Bone marrow (tissue), 2 donors: ENCODE data around the gene GPR176.

Source experiments
- DNase-seq, 2 donors: peaks; one replicate each; lab custom pipeline; 2025; lab: John Stamatoyannopoulos, UW

Gene GPR176

GRCh38 chr15:39807791-39808190 is 112.3 kb downstream of the GPR176 start:
- no peak for DNase-seq

DNA sequence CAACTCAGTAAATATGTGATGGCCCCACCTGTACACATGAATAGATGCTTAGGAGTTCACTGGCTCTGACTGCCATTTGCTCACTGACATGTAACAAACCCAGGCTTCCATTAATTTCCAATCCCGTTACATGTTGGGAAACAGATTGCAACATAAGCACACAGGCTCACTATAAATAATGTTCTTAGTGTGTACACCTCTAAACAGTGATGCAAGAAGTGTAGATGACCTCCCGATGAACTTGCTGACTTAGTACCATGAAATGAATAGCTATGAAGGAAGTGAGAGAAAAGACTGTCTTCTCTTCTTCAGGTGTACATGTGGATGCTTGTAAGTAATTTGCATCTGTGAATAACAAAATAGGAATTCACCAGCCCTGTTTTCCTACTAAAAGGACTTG is 116.0 kb downstream of the GPR176 start:
- DNase-seq, result no peak

- no peak for DNase-seq
Observed at GRCh38 chr15:39803016-39803415, 117.0 kb downstream of the GPR176 start.

GRCh38 chr15:39801641-39802309 is 118.3 kb downstream of the GPR176 start:
- no peak for DNase-seq

DNA sequence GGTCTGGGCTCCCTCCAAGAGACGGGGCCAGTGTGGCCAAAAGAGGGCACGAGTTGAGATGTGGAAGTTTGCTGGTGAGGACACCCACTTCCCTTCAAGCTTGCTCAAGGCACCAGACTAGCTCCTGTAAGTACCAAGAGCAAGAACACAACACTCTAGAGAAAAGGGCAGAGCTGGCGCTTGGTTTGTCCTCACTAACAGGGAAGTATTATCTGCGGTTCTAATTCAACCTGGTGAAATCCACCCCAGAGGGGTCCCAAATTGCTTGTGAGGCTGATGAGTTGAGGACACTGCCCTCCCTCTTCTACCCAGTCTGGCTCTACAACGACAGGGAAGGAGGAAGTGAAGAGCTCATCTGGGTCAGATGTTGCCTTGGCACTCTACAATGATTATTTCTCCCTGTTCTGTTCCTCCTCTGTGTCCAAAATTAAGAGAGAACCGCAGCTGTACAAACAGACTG is 120.5 kb downstream of the GPR176 start:
- no peak for DNase-seq

DNA sequence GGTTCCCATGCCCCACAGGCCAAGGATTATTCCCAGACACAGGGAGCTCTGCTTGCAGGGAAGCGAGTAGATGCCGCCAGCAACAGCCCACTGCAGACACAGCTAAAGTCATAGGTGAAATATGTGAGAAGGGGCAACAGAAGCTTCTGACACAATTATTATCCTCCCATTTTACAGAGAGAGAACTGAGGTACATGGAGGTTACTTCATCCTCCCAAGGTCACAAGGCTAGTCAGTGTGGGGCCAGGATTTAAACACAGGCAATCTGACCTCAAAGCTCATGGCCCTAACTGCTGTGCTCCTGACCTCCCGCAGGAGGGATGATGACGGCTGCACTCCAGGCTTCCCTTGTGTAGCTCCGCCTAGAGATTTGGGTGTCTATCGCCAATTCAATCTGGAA is 121.7 kb downstream of the GPR176 start:
- no peak for DNase-seq

GRCh38 chr15:39797407-39797806 is 122.7 kb downstream of the GPR176 start:
- no peak for DNase-seq

GRCh38 chr15:39796601-39797000 is 123.5 kb downstream of the GPR176 start:
- DNase-seq, result no peak

GRCh38 chr15:39795486-39795885 is 124.6 kb downstream of the GPR176 start:
- DNase-seq, result no peak

- DNase-seq, result no peak
Observed at GRCh38 chr15:39794954-39795353, 125.1 kb downstream of the GPR176 start.

- no peak for DNase-seq
Observed at GRCh38 chr15:39793923-39794322, 126.1 kb downstream of the GPR176 start.

DNA sequence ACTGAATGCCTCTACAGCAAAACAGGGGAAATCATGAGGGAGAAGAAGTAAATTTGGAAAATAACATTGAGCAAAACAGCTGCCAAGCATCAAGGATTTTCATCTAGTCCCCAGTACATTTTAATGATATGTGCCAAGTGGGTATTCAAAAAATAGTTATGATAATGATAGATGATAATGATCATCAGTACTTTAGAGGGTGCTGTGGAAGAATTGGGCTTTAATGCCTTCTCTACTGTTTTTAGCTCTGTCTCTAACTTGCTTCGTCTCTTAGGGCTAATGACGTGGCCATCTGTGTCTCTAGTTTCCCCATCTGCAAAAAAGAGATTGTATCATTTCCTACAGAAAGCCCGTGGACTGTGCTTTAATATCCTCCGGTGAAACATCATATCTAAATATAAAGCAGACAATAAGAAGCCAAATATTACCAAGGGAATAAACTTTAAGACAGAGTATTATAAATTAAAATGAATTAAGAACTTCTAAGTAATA is 127.2 kb downstream of the GPR176 start:
- no peak for DNase-seq

DNA sequence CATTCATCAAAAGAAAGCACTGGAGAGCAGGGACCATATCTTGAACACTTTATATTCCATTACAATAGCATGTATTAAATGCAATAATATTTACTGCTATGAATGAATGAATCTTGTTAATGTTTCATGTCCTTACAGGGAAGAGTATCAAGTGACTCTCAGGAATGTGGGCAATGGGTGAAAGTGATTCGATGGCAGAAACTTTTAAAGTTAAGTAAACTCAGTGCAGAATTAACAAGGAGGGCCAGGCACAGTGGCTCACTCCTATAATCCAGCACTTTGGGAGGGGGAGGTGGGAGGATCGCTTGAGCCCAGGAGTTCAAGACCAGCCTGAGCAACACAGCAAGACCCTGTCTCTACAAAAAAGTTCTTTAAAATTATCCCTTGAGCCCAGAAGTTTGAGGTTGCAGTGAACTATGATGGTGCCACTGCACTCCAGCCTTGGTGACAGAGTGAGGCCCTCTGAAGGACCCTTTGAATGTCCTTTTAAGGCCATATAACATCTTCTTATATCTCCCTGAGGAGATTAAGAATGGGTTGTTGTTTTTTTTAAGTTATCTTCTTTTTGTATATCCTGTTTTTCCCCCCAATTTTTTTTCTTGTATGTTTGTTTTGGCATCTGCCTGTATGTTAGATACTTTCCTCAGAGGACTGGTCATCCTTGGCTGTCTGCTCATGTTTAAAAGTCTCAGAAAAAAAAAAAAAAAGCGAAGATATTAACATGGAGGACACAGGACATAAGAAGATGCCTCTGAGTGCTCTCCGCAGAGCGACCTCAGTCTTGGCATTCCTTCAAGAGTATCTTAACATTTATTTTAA is 127.8 kb downstream of the GPR176 start:
- DNase-seq, result no peak

GRCh38 chr15:39789736-39790135 is 130.3 kb downstream of the GPR176 start:
- no peak for DNase-seq

DNA sequence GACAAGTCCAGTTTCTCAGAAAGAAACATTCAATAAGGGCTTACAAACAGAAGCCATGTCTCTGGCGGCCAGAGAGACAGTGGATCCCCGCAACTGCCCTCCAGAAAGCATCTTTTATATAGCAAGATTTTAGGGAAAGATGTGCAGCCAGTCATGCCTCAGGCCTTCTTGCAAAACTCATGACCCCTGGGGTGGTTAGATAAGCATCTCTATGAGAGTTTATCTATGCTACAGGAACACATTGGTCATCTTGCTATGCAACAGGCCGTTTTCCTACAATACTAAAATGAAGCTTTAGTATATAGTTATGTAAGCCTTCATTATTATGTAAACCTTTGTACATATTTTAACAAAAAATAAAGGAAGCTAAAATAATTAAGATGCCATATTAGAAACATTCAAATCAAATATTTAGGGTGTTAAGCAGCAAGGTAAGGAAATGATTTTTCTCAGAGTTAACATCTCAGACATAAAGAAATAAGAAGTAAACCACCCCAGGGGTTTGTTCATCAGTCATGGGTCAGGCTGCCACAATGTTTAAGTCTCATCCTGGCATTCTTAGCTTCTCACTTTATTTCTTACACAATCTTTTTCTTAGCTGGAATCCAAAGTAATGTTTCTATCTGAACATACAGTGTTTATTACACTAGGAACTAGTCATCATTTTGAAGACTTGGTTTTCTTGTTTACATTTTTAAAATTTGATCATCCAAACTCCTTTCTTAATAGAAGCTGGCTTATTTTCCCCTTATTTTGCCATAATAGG is 131.1 kb downstream of the GPR176 start:
- DNase-seq, result no peak

DNA sequence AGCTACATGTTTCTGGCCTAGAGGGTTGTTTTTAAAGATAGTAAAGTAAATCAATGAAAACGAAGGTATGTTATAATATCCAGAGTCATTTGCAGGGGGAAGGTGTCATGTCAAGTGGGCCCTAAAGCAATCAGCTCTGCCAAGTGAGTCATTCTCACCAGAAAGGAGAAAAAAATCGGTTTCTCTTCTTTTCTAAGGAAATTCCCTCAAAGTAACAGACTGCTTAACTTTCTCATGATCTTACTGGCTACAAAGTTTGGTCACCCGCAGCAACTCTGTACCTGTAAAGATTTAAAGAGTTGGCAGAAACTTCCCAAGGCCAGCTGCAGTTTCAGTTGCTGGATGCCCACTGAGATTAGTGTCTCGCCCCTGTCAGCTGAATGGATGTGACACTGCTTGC is 132.0 kb downstream of the GPR176 start:
- DNase-seq, result no peak

DNA sequence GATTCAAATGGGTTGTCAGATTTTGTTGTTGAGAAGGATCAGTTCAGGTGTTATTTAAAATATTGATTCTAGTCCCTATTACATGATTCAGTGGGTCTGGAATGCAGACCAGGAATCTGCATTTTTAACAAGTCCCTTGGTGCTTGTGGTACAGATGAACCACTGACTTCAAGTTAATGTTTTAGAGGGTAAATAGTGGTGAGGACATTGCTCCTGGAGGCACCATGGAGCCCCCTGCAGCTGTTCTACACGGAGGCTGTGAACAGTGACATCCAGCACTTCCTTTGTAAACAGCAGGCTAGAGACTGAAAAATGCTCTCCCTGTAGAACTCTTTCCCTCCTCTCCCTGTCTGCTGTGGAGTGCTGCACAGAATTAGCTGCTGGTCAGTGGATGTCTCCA is 132.6 kb downstream of the GPR176 start:
- no peak for DNase-seq

GRCh38 chr15:39786447-39787056 is 133.5 kb downstream of the GPR176 start:
- peak in 1 of 2 donors; percentile 70 for DNase-seq

- no peak for DNase-seq
Observed at GRCh38 chr15:39785841-39786240, 134.2 kb downstream of the GPR176 start.

GRCh38 chr15:39785139-39785538 is 134.9 kb downstream of the GPR176 start:
- no peak for DNase-seq

- no peak for DNase-seq
Observed at GRCh38 chr15:39784638-39785037, 135.4 kb downstream of the GPR176 start.

GRCh38 chr15:39784125-39784524 is 135.9 kb downstream of the GPR176 start:
- no peak for DNase-seq
